T-helper 1 cell treated with Interleukin-12 subunit alpha and Interleukin-12 subunit beta and Interleukin-4 antibody, amounts not matched to agents 30 μg/mL and 1 μg/mL, for 36 hours (primary cell): ENCODE data around the gene EEIG2.

Experiments
- H3K27ac Mint-ChIP-seq: one replicate; pipeline ENCODE4 v1.8.0; 2021; ENCODE audit warnings: mild to moderate bottlenecking, mixed read lengths
- H3K27me3 Mint-ChIP-seq: one replicate; pipeline ENCODE4 v1.8.0; 2021; ENCODE audit warnings: low read depth, mixed read lengths
- H3K36me3 Mint-ChIP-seq: one replicate; pipeline ENCODE4 v1.8.0; 2021; ENCODE audit warnings: low read depth, mixed read lengths
- H3K4me1 Mint-ChIP-seq: one replicate; pipeline ENCODE4 v1.8.0; 2021; ENCODE audit warnings: low read depth, mixed read lengths
- H3K4me3 Mint-ChIP-seq: one replicate; pipeline ENCODE4 v1.8.0; 2021; ENCODE audit warnings: mild to moderate bottlenecking, moderate library complexity, mixed read lengths
- H3K9me3 Mint-ChIP-seq: one replicate; pipeline ENCODE4 v1.8.0; 2021; ENCODE audit warnings: mixed read lengths

EEIG2 gene

DNA sequence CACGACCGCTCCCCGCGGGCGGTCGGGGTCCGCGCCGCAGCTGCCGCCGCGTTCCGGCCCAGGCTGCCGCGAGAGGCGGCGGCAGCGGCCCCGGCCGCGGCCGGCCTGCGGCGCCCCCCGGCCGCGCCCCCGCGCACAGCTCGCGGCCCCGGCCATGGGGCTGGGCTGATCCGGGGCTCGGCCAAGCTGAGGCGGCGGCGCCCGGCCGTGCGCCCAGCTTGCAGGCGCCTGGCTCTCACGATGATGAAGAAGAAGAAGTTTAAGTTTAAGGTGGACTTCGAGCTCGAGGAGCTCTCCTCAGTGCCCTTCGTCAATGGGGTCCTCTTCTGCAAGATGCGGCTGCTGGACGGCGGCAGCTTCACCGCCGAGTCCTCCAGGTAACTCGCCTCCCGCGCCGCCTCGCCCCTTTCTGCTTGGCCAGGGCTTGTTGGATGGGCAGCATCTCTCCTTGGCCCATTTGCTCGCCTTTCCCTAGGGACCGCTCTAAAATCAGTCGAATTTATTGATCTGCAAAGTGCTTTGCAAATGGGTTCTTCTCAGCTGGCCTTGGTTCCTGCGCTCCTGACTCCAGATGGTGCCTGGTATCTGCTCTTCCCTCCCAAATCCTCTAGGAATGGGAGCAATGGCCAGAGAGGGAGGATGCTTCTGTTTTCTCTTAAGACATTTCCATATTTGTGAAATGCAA lies 431 bp downstream of the EEIG2 start:
- Mint-ChIP-seq H3K36me3 (no peaks in the 10 kb centered on the region), H3K27me3 (peaks cover 1% of the 10 kb centered on the region), H3K4me1 (peaks cover 16% of the 10 kb centered on the region), H3K9me3 (no peaks in the 10 kb centered on the region), H3K4me3 (peak overlapping the region; percentile 95), H3K27ac (peak overlapping the region; percentile 86)

DNA sequence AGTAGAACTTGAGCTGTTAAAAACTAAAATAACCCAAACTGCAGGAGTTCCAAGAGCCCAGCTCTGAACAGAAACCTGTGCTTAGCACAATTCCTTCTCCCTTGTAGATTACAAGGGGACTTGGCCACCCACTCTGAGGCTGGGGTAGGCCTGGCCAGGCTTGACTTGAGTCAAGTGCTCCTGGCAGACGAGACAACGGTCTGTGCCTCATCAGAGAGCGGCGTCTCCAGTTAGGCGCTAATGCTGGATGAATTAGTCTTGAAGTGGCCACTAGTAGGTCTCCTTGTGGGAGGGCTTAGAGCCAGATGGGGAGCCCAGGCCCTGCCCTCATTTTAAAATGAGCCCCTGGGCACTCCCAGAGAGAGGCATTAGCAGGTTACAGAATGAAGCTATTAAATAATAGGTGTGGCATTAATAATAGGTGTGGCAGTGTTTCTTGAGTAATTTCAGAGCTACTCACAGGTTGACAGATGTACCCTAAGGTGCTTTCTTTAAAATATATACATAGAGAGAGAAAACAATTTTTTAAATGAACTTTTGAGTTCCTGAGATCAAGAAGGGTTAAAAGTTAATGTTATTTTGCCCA lies 1.1 kb downstream of the EEIG2 start:
- Mint-ChIP-seq H3K36me3 (no peaks in the 10 kb centered on the region), H3K9me3 (no peaks in the 10 kb centered on the region), H3K4me3 (peak overlapping the region; percentile 95), H3K27ac (peak overlapping the region; percentile 86), H3K27me3 (no peaks in the 10 kb centered on the region), H3K4me1 (peaks cover 16% of the 10 kb centered on the region)

DNA sequence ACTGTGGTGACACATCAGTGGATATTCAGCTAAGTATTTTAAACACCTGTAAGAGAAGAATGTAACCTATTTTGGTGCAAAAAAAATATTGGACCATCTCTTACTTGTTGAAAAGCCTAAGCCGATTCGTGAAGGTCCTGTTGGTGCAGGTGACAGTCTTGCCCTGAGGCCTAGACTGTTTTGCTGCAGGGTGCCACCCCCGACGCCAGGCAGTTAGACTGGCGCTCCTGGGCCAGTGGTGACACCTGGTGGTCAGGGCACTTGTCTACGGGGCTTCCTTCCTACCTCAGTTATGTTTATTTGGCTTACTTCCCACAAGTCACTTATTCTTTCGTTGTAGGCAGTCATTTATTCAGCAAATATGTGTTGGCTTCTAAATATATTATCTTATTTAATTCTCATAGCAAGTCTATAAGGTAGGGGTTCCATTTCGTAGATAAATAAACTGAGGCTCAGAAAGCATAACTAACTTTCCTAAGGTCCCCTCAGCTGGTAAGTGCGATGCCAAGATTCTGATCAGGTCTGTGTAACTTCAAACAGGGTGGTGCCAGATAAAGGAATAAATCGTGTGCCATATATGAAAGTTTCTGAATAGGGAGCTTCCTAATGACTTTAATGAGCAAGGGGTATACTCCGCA lies 1.9 kb downstream of the EEIG2 start:
- no peaks in the 10 kb centered on the region for H3K27me3 Mint-ChIP-seq
- H3K4me1 Mint-ChIP-seq, result peaks cover 16% of the 10 kb centered on the region
- H3K27ac Mint-ChIP-seq, result no peak overlapping the region
- no peaks in the 10 kb centered on the region for H3K9me3 Mint-ChIP-seq
- H3K4me3 Mint-ChIP-seq, result peak overlapping the region; percentile 19
- H3K36me3 Mint-ChIP-seq, result no peaks in the 10 kb centered on the region

DNA sequence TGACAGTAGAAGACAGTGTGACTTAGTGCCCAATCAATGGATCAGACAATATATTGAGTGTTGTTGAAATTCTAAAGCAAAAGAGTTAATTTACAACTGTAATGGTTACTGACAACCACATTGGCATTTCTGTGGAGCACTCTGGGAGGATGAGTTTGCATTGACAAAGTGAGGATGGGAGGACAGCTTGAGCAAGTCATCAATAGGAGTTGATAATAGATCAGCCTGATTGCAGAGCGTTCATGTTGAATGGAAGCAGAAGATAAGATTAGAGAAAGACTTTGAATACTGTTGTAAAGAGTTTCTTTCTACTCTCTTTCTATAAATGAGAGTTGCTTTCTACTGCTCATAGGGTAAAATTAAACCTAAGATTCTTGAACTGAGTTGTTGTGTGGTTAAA lies 3.9 kb downstream of the EEIG2 start:
- Mint-ChIP-seq H3K4me1 (peaks cover 16% of the 10 kb centered on the region), H3K27me3 (no peaks in the 10 kb centered on the region), H3K4me3 (no peak overlapping the region), H3K9me3 (no peaks in the 10 kb centered on the region), H3K27ac (no peak overlapping the region), H3K36me3 (no peaks in the 10 kb centered on the region)

DNA sequence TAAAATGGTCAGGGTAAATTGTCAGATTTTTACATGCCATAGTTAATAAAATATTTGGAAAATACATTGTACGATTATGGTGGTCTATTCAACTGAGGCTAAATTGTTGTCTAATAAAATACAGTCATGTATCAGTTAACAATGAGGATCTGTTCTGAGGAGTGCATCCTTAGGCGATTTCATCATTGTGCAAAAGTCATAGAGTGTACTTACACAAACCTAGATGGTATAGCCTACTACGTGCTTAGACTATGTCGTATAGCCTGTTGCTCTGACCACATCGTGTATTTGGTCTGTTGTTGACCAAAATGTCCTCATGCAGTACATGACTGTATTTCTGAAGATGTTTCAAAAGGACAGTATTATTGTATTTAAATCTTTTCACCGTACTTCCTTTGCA lies 5.2 kb downstream of the EEIG2 start:
- H3K4me3 Mint-ChIP-seq, result no peak overlapping the region
- no peaks in the 10 kb centered on the region for H3K9me3 Mint-ChIP-seq
- H3K4me1 Mint-ChIP-seq, result peaks cover 13% of the 10 kb centered on the region

DNA sequence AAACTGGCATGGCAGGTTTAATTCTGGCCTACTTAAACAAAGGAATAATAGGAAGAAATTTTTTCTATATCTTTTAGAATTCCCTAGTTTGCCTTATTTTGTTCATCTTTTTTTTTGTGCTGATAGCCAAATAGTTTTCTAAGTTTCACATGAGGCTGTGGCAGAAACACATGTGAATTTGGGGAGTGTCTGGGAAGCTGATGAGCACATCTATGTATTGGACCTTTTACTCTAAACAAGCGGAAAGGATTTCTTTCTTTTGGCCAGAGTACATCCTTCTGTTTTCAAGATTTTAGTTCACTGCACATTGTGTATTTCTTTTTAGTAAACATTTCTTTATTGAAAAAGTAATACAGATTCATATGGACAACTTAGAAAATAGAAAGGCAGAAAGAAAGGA lies 5.6 kb downstream of the EEIG2 start:
- Mint-ChIP-seq H3K27ac (no peak overlapping the region), H3K4me3 (no peak overlapping the region), H3K27me3 (no peaks in the 10 kb centered on the region), H3K4me1 (peaks cover 12% of the 10 kb centered on the region), H3K9me3 (no peaks in the 10 kb centered on the region), H3K36me3 (no peaks in the 10 kb centered on the region)

More for the DNA sequence above, 5.2 kb downstream of the EEIG2 start:
- Mint-ChIP-seq H3K27ac (no peak overlapping the region), H3K36me3 (no peaks in the 10 kb centered on the region), H3K27me3 (no peaks in the 10 kb centered on the region)

DNA sequence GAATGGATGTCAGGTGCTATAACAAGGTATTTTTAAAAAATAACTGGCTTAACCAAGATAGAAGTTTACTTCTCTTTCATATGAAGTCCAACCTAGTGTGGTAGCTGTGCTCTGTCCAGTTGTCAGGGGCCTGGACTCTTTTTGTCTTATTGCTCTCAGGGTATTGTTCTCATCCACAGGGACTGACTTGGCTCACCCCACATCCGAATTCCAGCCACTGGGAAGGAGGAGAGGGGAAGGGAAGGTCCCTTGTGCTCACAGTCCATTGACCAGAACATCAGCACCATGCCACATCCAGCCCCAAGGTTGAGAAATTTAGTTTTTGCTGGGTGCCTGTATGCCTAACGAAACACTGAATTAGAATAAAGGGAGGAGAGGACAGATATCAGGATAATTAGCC lies 8.7 kb downstream of the EEIG2 start:
- Mint-ChIP-seq H3K27ac (no peak overlapping the region), H3K36me3 (peaks cover 1% of the 10 kb centered on the region), H3K4me1 (peaks cover 3% of the 10 kb centered on the region), H3K9me3 (peaks cover 4% of the 10 kb centered on the region), H3K4me3 (no peak overlapping the region), H3K27me3 (no peaks in the 10 kb centered on the region)

DNA sequence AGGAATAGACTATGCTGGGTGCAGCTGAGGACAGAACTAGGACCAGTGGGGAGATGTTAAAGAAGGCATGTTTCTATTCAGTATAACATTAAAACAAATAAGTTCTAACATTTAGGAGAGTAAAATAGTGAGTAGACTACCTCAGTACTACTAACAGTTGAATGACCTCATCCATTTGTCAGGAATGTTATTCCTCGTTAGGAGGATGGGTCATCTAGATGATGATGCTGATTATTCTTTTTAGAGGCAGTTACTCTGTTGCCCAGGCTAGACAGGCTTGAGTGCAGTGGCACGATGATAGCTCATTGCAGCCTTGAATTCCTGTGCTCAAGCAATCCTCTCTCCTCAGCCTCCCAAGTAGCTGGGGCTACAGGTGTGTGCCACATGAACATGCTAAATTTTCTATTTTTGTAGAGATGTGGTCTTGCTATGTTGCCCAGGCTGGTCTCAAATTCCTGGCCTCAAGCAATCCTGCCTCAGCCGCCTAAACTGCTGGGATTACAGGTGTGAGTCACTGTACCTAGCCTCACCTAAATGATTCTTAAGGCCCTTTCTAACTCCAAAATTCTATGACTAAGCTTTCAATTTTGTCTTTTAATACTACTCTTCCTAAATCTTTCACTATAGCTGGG lies 9.3 kb downstream of the EEIG2 start:
- Mint-ChIP-seq H3K27ac (no peak overlapping the region), H3K4me3 (no peak overlapping the region), H3K9me3 (peaks cover 9% of the 10 kb centered on the region), H3K27me3 (no peaks in the 10 kb centered on the region), H3K4me1 (no peaks in the 10 kb centered on the region), H3K36me3 (peaks cover 1% of the 10 kb centered on the region)

DNA sequence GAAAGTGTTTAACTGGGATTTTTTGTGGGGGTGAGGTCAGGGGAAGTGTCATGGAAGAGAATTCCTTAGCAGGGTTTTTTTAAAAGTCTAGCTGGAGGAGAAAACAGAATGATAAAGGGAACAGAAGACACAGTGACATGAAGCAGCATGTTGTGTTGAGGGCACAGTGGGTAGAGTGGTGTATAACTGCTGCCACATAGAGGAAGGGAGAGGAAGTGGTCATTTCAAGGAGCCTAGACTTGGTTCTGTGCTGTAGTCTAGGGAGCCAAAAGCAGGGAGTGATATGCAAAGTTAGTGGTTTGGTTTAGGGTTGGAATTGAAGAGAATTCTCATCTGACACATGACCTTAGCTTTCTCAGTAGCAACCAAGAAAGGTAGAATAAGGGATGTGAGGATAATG lies 10.2 kb downstream of the EEIG2 start:
- H3K36me3 Mint-ChIP-seq, result peaks cover 1% of the 10 kb centered on the region
- no peak overlapping the region for H3K27ac Mint-ChIP-seq
- H3K4me3 Mint-ChIP-seq, result no peak overlapping the region
- H3K27me3 Mint-ChIP-seq, result no peaks in the 10 kb centered on the region
- H3K9me3 Mint-ChIP-seq, result peaks cover 9% of the 10 kb centered on the region
- no peaks in the 10 kb centered on the region for H3K4me1 Mint-ChIP-seq

DNA sequence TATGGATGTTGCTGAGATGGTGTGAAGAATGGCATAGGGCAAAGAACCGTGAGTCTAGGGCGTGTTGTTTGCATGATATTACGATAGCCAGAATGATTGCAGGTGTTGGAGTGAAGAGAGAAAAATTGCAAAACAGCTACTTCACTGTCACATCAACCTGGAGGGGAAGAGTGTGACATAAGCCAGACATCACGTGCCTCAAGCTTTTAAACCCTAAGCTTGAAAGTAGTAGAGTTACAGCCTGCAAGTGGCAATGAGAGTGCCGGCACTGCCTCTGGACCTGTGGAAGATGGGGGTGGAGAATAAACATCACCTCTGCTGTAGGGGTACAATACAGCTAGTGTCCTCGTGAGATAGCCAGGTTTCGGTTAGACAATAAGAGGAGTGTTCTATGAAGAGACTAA lies 11.1 kb downstream of the EEIG2 start:
- Mint-ChIP-seq H3K27ac (no peak overlapping the region), H3K36me3 (peaks cover 1% of the 10 kb centered on the region), H3K9me3 (peaks cover 9% of the 10 kb centered on the region), H3K4me1 (no peaks in the 10 kb centered on the region), H3K4me3 (no peak overlapping the region), H3K27me3 (no peaks in the 10 kb centered on the region)

DNA sequence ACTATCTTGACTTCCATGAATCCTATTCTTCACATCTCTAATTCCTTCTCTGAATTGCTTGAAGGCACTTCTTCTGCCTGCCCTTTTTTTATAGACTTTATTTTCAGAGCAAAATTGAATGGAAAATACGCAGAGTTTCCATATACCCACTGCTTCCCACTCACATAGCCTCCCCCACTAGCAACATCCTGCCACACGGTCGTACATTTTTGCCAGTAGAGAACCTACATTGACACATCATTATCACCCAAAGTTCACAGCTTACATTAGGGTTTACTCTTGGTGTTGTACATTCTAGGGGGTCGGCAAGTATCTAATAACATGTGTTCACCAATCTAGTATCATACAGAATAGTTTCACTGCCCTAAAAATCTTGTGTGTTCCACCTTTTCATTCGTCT lies 12.3 kb downstream of the EEIG2 start:
- Mint-ChIP-seq H3K27ac (no peak overlapping the region), H3K4me3 (no peak overlapping the region), H3K36me3 (peaks cover 1% of the 10 kb centered on the region), H3K4me1 (no peaks in the 10 kb centered on the region), H3K27me3 (no peaks in the 10 kb centered on the region), H3K9me3 (peaks cover 9% of the 10 kb centered on the region)

DNA sequence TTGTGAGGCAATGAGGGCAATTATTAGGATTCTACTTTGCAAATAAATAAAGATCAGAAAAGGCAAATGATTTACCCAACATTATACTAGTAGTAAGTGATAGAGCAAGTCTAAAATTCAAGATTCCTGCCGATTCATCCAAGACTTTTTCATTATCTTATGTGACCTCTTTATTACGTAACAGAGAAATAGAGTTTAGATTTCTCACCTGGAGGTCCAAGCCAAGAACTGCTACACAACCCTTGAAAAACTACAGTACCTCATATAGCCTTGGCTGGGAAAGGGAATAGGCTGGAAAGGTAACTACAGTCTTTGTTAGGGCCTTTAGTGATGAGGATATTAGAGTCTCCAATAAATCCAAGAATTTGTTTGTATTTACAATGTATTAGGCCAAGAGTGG lies 13.3 kb downstream of the EEIG2 start:
- Mint-ChIP-seq H3K27me3 (no peaks in the 10 kb centered on the region), H3K27ac (no peak overlapping the region), H3K4me1 (no peaks in the 10 kb centered on the region), H3K9me3 (peaks cover 9% of the 10 kb centered on the region), H3K36me3 (peaks cover 1% of the 10 kb centered on the region), H3K4me3 (no peak overlapping the region)

DNA sequence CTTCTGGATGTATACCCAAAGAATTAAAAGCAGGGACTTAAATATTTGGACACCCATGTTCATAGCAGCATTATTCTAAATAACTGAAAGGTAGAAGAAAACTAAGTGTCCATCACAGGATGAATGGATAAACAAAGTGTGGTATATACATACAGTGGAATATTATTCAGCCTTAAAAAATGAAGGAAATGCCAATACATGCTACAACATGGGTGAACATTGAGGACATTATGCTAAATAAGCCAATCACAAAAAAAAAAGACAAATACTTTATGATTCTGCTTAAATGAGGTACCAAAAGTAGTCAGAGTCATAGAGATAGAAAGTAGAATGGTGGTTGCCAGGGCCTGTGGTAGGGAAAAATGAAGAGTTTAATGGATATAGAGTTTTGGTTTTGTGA lies 14.1 kb downstream of the EEIG2 start:
- Mint-ChIP-seq H3K9me3 (peaks cover 13% of the 10 kb centered on the region), H3K4me1 (no peaks in the 10 kb centered on the region), H3K4me3 (no peak overlapping the region), H3K27me3 (no peaks in the 10 kb centered on the region), H3K36me3 (peaks cover 3% of the 10 kb centered on the region), H3K27ac (no peak overlapping the region)

DNA sequence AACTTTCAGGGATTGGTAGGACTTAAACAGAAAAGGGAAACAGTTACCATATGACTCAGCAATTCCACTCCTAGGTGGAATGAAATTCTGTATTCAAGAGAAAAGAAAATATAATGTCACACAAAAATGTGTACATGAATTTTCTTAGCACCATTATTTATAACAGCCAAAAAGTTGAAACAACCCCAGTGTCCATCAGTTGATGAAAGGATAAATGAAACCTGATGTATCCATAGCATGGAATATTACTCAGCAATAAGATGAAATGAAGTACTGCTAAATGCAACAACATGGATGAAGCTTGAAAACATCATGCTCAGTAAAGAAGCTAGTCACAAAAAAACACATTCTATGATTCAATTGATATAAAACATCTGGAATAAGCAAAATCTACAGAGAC lies 15.5 kb downstream of the EEIG2 start:
- no peaks in the 10 kb centered on the region for H3K27me3 Mint-ChIP-seq
- H3K27ac Mint-ChIP-seq, result no peak overlapping the region
- peaks cover 21% of the 10 kb centered on the region for H3K9me3 Mint-ChIP-seq
- peaks cover 4% of the 10 kb centered on the region for H3K36me3 Mint-ChIP-seq
- no peak overlapping the region for H3K4me3 Mint-ChIP-seq
- no peaks in the 10 kb centered on the region for H3K4me1 Mint-ChIP-seq
